H9 (cell line): Measurements from ENCODE around the gene ZNF628. TPM values are rescaled to one million over a fixed set of nuclear protein-coding genes. Genes with fewer than 3 reads are reported as not detected.

Experiments used
- DNase-seq: peaks from one replicate; pipeline ENCODE4 v3.0.0-alpha.2; 2017
- H2AFZ ChIP-seq: one replicate; pipeline ENCODE4 v1.6.1; 2013; ENCODE audit warnings: mild to moderate bottlenecking, low read length, control low read depth, moderate library complexity
- H2AK5ac ChIP-seq: 2 replicates; pipeline ENCODE4 v1.6.1; 2013; ENCODE audit warnings: low read length, control low read depth, mixed read lengths; ENCODE audit not compliant: insufficient read length
- H2BK120ac ChIP-seq: one replicate; pipeline ENCODE4 v1.6.1; 2013; ENCODE audit warnings: low read depth, mild to moderate bottlenecking, low read length, control low read depth, inconsistent platforms; ENCODE audit not compliant: poor library complexity, severe bottlenecking
- H2BK12ac ChIP-seq: 2 replicates; pipeline ENCODE4 v1.6.1; 2013; ENCODE audit warnings: low read length, control low read depth, mixed read lengths, low read depth; ENCODE audit not compliant: insufficient read length
- H2BK15ac ChIP-seq: 2 replicates; pipeline ENCODE4 v1.6.1; 2013; ENCODE audit warnings: low read depth, low read length, control low read depth
- H2BK20ac ChIP-seq: one replicate; pipeline ENCODE4 v1.6.1; 2013; ENCODE audit warnings: low read depth, mild to moderate bottlenecking, low read length, control low read depth, inconsistent platforms; ENCODE audit not compliant: poor library complexity, severe bottlenecking
- H2BK5ac ChIP-seq: 2 replicates; pipeline ENCODE4 v1.6.1; 2013; ENCODE audit warnings: low read length, control low read depth, mixed read lengths; ENCODE audit not compliant: insufficient read length
- H3K14ac ChIP-seq: 2 replicates; pipeline ENCODE4 v1.6.1; 2013; ENCODE audit warnings: low read length, control low read depth; ENCODE audit not compliant: insufficient read depth
- H3K18ac ChIP-seq: 2 replicates; pipeline ENCODE4 v1.6.1; 2013; ENCODE audit warnings: low read depth, mild to moderate bottlenecking, mixed read lengths, low read length, control low read depth; ENCODE audit not compliant: insufficient read length
- H3K23ac ChIP-seq: 2 replicates; pipeline ENCODE4 v1.6.1; 2013; ENCODE audit warnings: low read length, control low read depth, mixed read lengths, low read depth; ENCODE audit not compliant: insufficient read length
- H3K23me2 ChIP-seq: 2 replicates; pipeline ENCODE4 v1.6.1; 2013; ENCODE audit warnings: low read depth, mild to moderate bottlenecking, mixed read lengths, low read length, control low read depth; ENCODE audit not compliant: insufficient read length, poor library complexity, severe bottlenecking
- H3K27ac ChIP-seq: 2 replicates; pipeline ENCODE4 v1.5.1; 2013; ENCODE audit warnings: low read length, control low read depth, mixed read lengths, low read depth; ENCODE audit not compliant: insufficient read length
- H3K27me3 ChIP-seq: 2 replicates; pipeline ENCODE4 v1.6.1; 2013; ENCODE audit warnings: low read length, control low read depth, inconsistent platforms; ENCODE audit not compliant: insufficient read depth
- H3K4ac ChIP-seq: 2 replicates; pipeline ENCODE4 v1.6.1; 2013; ENCODE audit warnings: low read depth, mild to moderate bottlenecking, control low read depth, inconsistent platforms, low read length, moderate library complexity
- H3K4me1 ChIP-seq: 2 replicates; pipeline ENCODE4 v1.6.1; 2013; ENCODE audit warnings: low read length, control low read depth, inconsistent platforms; ENCODE audit not compliant: insufficient read depth
- H3K4me2 ChIP-seq: 2 replicates; pipeline ENCODE4 v1.6.1; 2013; ENCODE audit warnings: low read length, control low read depth, mixed read lengths; ENCODE audit not compliant: insufficient read length, insufficient read depth
- H3K56ac ChIP-seq: 2 replicates; pipeline ENCODE4 v1.6.1; 2013; ENCODE audit warnings: low read depth, mild to moderate bottlenecking, mixed read lengths, low read length, control low read depth; ENCODE audit not compliant: insufficient read length
- H3K79me1 ChIP-seq: 2 replicates; pipeline ENCODE4 v1.6.1; 2013; ENCODE audit warnings: low read depth, mild to moderate bottlenecking, moderate library complexity, low read length, control low read depth, inconsistent platforms; ENCODE audit not compliant: insufficient read depth, poor library complexity, severe bottlenecking
- H3K79me2 ChIP-seq: 2 replicates; pipeline ENCODE4 v1.6.1; 2013; ENCODE audit warnings: low read length, control low read depth, inconsistent platforms; ENCODE audit not compliant: insufficient read depth
- H3K9ac ChIP-seq: 2 replicates; pipeline ENCODE4 v1.6.1; 2013; ENCODE audit warnings: low read length, control low read depth, mixed read lengths; ENCODE audit not compliant: insufficient read length; ENCODE audit errors: extremely low read depth
- H3K9me3 ChIP-seq: one replicate; pipeline ENCODE4 v1.6.1; 2013; ENCODE audit warnings: low read depth, low read length, inconsistent platforms; ENCODE audit not compliant: control insufficient read depth
- H3T11ph ChIP-seq: one replicate; pipeline ENCODE4 v1.6.1; 2013; ENCODE audit warnings: mild to moderate bottlenecking, low read length, control low read depth, inconsistent platforms
- H4K20me1 ChIP-seq: one replicate; pipeline ENCODE4 v1.6.1; 2013; ENCODE audit not compliant: control insufficient read depth, insufficient read length, insufficient read depth
- H4K5ac ChIP-seq: 2 replicates; pipeline ENCODE4 v1.6.1; 2013; ENCODE audit warnings: low read depth, mild to moderate bottlenecking, mixed read lengths, low read length, control low read depth; ENCODE audit not compliant: insufficient read length
- H4K8ac ChIP-seq: replicated peaks from 2 replicates; pipeline ENCODE4 v1.6.1; 2013; ENCODE audit warnings: low read length, control low read depth, mixed read lengths, low read depth; ENCODE audit not compliant: insufficient read length
- H4K91ac ChIP-seq: 2 replicates; pipeline ENCODE4 v1.6.1; 2013; ENCODE audit warnings: low read depth, mild to moderate bottlenecking, moderate library complexity, mixed read lengths, low read length, control low read depth; ENCODE audit not compliant: insufficient read length
- H3K27ac Mint-ChIP-seq, 3 experiments: 2 replicates in 2 of 3; 3 replicates in 1 of 3; pipeline ENCODE4 v1.8.0; 2020 to 2021; ENCODE audit warnings: mixed read lengths in 3 of 3, mild to moderate bottlenecking in 1 of 3, moderate library complexity in 1 of 3
- H3K27me3 Mint-ChIP-seq: 2 replicates; pipeline ENCODE4 v1.8.0; 2021; ENCODE audit warnings: low read depth, mild to moderate bottlenecking, moderate library complexity, mixed read lengths
- H3K36me3 Mint-ChIP-seq, 3 experiments: 2 replicates in 2 of 3; 3 replicates in 1 of 3; pipeline ENCODE4 v1.8.0; 2020 to 2021; ENCODE audit warnings: low read depth in 3 of 3, mixed read lengths in 3 of 3; ENCODE audit not compliant: insufficient read depth in 1 of 3
- H3K4me1 Mint-ChIP-seq, 2 experiments: 2 replicates each; pipeline ENCODE4 v1.8.0; 2020; ENCODE audit warnings: mixed read lengths in 2 of 2
- H3K4me3 Mint-ChIP-seq, 2 experiments: 2 replicates in 1 of 2; 3 replicates in 1 of 2; pipeline ENCODE4 v1.8.0; 2020 to 2021; ENCODE audit warnings: mild to moderate bottlenecking in 2 of 2, mixed read lengths in 2 of 2, moderate library complexity in 1 of 2
- H3K9me3 Mint-ChIP-seq, 2 experiments: 2 replicates in 1 of 2; 3 replicates in 1 of 2; pipeline ENCODE4 v1.8.0; 2020; ENCODE audit warnings: mild to moderate bottlenecking in 2 of 2, mixed read lengths in 2 of 2, moderate library complexity in 1 of 2
- CTCF ChIP-seq: fragments of 200-600 bp; sonication (generic); conservative IDR thresholded peaks from 3 replicates; pipeline ENCODE4 v1.8.0; 2021; ENCODE audit warnings: antibody characterized with exemption, mild to moderate bottlenecking
- WGBS: extraction: QIAGEN DNeasy Blood & Tissue Kit; methylation state at CpG from one replicate; pipeline ENCODE4 v1.1.7; 2013; ENCODE audit warnings: missing lambda C conversion rate, low lambda C conversion rate, mixed read lengths; ENCODE audit not compliant: insufficient read length; ENCODE audit errors: extremely low coverage; 5-methylcytosine and 5-hydroxymethylcytosine counted together
- total RNA-seq: library from RNA; stranded (reverse); gene quantifications from 2 replicates; pipeline ENCODE4 v1.2.1, GENCODE V29; 2021

The ZNF628 gene
- total RNA-seq, 1 experiment from 2014 or later, result 16.6 TPM

GRCh38 chr19:55454787-55455243 is 21.6 kb upstream of the ZNF628 start:
- peaks cover 4 to 26% of the 10 kb centered on the region in 2 experiments for H3K4me1 Mint-ChIP-seq
- no peak overlapping the region for H2BK20ac ChIP-seq
- no peak overlapping the region for H2BK15ac ChIP-seq
- no peak overlapping the region for H3K14ac ChIP-seq
- peaks cover 27% of the 10 kb centered on the region for H3K27me3 Mint-ChIP-seq
- peak overlapping the region in 1 of 2 experiments; percentile 60; a peak in 1 of 5 replicates for H3K4me3 Mint-ChIP-seq
- no peaks in the 10 kb centered on the region for H4K20me1 ChIP-seq
- no peak overlapping the region for H3K18ac ChIP-seq
- no peak overlapping the region for H2AK5ac ChIP-seq
- peaks cover 11% of the 10 kb centered on the region; the same call in 1 of the 2 replicates for H3K27me3 ChIP-seq
- H3K4me1 ChIP-seq, result 0 out of 2 replicates have a peak, but pooled peaks cover 4% of the 10 kb centered on the region
- H3K27ac ChIP-seq, result no peak overlapping the region
- no peak overlapping the region for H3K56ac ChIP-seq
- no peaks in the 10 kb centered on the region; a peak in 1 of 5 replicates for H3K9me3 Mint-ChIP-seq
- peaks cover 16 to 18% (median 16%) of the 10 kb centered on the region in 3 experiments; a peak in 6 of 7 replicates for H3K36me3 Mint-ChIP-seq
- H3K9me3 ChIP-seq, result no peaks in the 10 kb centered on the region
- no peak overlapping the region for H3K9ac ChIP-seq
- no peak overlapping the region for H3K27ac Mint-ChIP-seq
- H2BK5ac ChIP-seq, result no peak overlapping the region
- no CpG with 5 or more reads among the region's 14 CpGs for WGBS
- H3T11ph ChIP-seq, result no peak overlapping the region
- no peaks in the 10 kb centered on the region for H3K79me1 ChIP-seq
- H2BK12ac ChIP-seq, result no peak overlapping the region
- H4K8ac ChIP-seq, result no peak overlapping the region
- no peak overlapping the region for H3K23ac ChIP-seq
- no peak overlapping the region for H4K91ac ChIP-seq
- 0 out of 2 replicates have a peak, but pooled peaks cover 3% of the 10 kb centered on the region for H3K79me2 ChIP-seq
- no peak overlapping the region for H3K4ac ChIP-seq
- no peak overlapping the region for H2AFZ ChIP-seq
- no peak overlapping the region for H2BK120ac ChIP-seq
- H3K23me2 ChIP-seq, result peaks cover 4% of the 10 kb centered on the region
- H4K5ac ChIP-seq, result no peak overlapping the region
- DNase-seq, result peak; percentile 73
- H3K4me2 ChIP-seq, result no peak overlapping the region
- TF ChIP-seq CTCF, result peak; percentile 74
